NCI-H69 (cell line): Measurements from ENCODE around the gene USP12.

Experiments used
- DNase-seq: peaks from one replicate; lab custom pipeline; 2025; lab: John Stamatoyannopoulos, UW

The USP12 gene

GRCh38 chr13:27035892-27036235 lies 135.7 kb downstream of the USP12 start:
- no peak for DNase-seq

GRCh38 chr13:27034678-27035111 lies 136.9 kb downstream of the USP12 start:
- DNase-seq = no peak

- no peak for DNase-seq
Measured at GRCh38 chr13:27028683-27029480, 142.7 kb downstream of the USP12 start.

- DNase-seq = no peak
Measured at GRCh38 chr13:27027086-27027667, 144.4 kb downstream of the USP12 start.

GRCh38 chr13:27026396-27026795 lies 145.2 kb downstream of the USP12 start:
- no peak for DNase-seq

- DNase-seq = no peak
Measured at GRCh38 chr13:27024776-27025492, 146.7 kb downstream of the USP12 start.

GRCh38 chr13:27024074-27024461 lies 147.5 kb downstream of the USP12 start:
- DNase-seq = no peak

GRCh38 chr13:27023385-27024073 lies 148.1 kb downstream of the USP12 start:
- DNase-seq = no peak

- peak; percentile 66 for DNase-seq
Measured at GRCh38 chr13:27022571-27023311, 148.9 kb downstream of the USP12 start.

- no peak for DNase-seq
Measured at GRCh38 chr13:27020415-27020814, 151.2 kb downstream of the USP12 start.

- no peak for DNase-seq
Measured at GRCh38 chr13:27018882-27019281, 152.7 kb downstream of the USP12 start.

GRCh38 chr13:27018344-27018861 lies 153.2 kb downstream of the USP12 start:
- DNase-seq = no peak

- no peak for DNase-seq
Measured at GRCh38 chr13:27016875-27017274, 154.7 kb downstream of the USP12 start.
